Naive thymus-derived CD8-positive, alpha-beta T cell (primary cell): Measurements from ENCODE around the gene UNKL. TPM values are rescaled to one million over a fixed set of nuclear protein-coding genes. Genes with fewer than 3 reads are reported as not detected.

Source experiments
- ATAC-seq, 2 donors: fragments of 150-1000 bp; cut with Tn5 transposase in 1 of 2; sonication (Bioruptor Pico), chemical (Tn5 transposase) in 1 of 2; 1 replicate in 1 of 2; 2 replicates in 1 of 2; pipeline ENCODE4 v1.10.0; 2021; ENCODE audit warnings: mild to moderate bottlenecking in 2 of 2, moderate library complexity in 2 of 2
- POLR2A ChIA-PET: fragments of 350-600 bp; sonication (Branson Sonifier 250); formaldehyde crosslinking; loops from one replicate; lab custom pipeline; 2021; ENCODE audit warnings: antibody characterized with exemption; lab: Charles Lee
- DNase-seq, 10 donors: peaks; one replicate each; pipeline versions ENCODE4 v3.0.0 to v3.0.0-alpha.2; 2020 to 2022
- H3K27ac Mint-ChIP-seq, 10 donors: one replicate each; pipeline ENCODE4 v1.8.0; 2020 to 2022; ENCODE audit warnings: mild to moderate bottlenecking in 10 of 10, mixed read lengths in 10 of 10, moderate library complexity in 4 of 10, inconsistent platforms in 1 of 10
- H3K27me3 Mint-ChIP-seq, 5 donors: one replicate each; pipeline ENCODE4 v1.8.0; 2021 to 2022; ENCODE audit warnings: mixed read lengths in 5 of 5
- H3K36me3 Mint-ChIP-seq, 3 donors: one replicate each; pipeline ENCODE4 v1.8.0; 2020 to 2022; ENCODE audit warnings: mixed read lengths in 3 of 3, mild to moderate bottlenecking in 2 of 3, inconsistent platforms in 1 of 3
- H3K4me1 Mint-ChIP-seq, 4 donors: one replicate each; pipeline ENCODE4 v1.8.0; 2021 to 2022; ENCODE audit warnings: mixed read lengths in 4 of 4
- H3K4me3 Mint-ChIP-seq, 10 donors: one replicate each; pipeline ENCODE4 v1.8.0; 2020 to 2022; ENCODE audit warnings: mild to moderate bottlenecking in 10 of 10, mixed read lengths in 10 of 10, moderate library complexity in 6 of 10, inconsistent platforms in 1 of 10
- H3K9me3 Mint-ChIP-seq, 9 donors: one replicate each; pipeline ENCODE4 v1.8.0; 2020 to 2022; ENCODE audit warnings: mixed read lengths in 9 of 9, mild to moderate bottlenecking in 3 of 9, inconsistent platforms in 1 of 9, moderate library complexity in 1 of 9
- polyA plus RNA-seq, 3 donors: library from polyadenylated mRNA; unstranded; fragments of 300-500 nt; fragmentation: Illumina TruSeq; gene quantifications; one replicate each; pipeline ENCODE4 v1.2.3, GENCODE V29; 2021
- total RNA-seq, 8 experiments: library from RNA in 2 of 8; stranded (reverse) in 2 of 8; gene quantifications; one replicate each; pipeline ENCODE4 v1.2.3 and lab custom pipeline; 2021 to 2026

Gene UNKL
- total and polyA plus RNA-seq, 5 experiments from 2014 or later, result 8.3 to 151 (median 11.0) TPM

DNA sequence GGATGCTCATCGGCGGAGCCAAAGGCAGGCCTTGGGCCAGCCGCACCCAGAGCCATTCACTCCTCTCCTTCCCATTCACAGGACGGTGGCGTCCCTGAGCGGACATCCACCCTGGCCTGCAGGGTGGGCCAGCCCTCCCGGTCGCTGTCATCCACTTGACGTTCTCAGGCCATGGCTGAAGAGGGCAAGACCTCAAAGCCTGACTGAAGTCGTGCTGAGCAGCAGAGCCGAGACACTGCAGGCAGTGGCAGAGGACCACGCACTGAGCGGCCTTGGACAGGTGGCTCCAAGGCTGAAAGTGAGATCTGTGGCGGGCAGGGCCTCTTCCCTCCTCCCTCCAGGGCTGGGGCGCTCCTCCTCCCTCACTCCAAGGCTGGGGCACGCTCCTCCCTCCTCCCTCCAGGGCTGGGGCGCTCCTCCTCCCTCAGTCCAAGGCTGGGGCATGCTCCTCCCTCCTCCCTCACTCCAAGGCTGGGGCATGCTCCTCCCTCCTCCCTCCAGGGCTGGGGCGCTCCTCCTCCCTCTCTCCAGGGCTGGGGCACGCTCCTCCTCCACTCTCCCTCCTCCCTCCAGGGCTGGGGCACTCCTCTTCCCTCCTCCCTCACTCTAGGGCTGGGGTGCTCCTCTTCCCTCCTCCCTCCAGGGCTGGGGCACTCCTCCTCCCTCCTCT, 38.6 kb downstream of the UNKL start:
- peaks cover 0 to 22% (median 0%) of the 10 kb centered on the region in 3 donors for H3K36me3 Mint-ChIP-seq
- no peak for DNase-seq
- POLR2A ChIA-PET, result no interaction called here

GRCh38 chr16:1375298-1375640, 39.2 kb downstream of the UNKL start:
- Mint-ChIP-seq H3K4me3 (no peak overlapping the region), H3K9me3 (no peaks in the 10 kb centered on the region), H3K27me3 (no peaks in the 10 kb centered on the region), H3K27ac (peak overlapping the region in 1 of 10 donors; percentile 24), H3K36me3 (peaks cover 0 to 19% (median 0%) of the 10 kb centered on the region in 3 donors), H3K4me1 (peaks cover 11 to 23% (median 17%) of the 10 kb centered on the region in 4 donors)
- POLR2A ChIA-PET, result no interaction called here
- DNase-seq (no peak), ATAC-seq (no peak)

More for the DNA sequence above, 38.6 kb downstream of the UNKL start:
- ATAC-seq, result no peak
- Mint-ChIP-seq H3K27ac (peak overlapping the region in 2 of 10 donors; percentile 24), H3K4me1 (peaks cover 11 to 23% (median 18%) of the 10 kb centered on the region in 4 donors), H3K27me3 (no peaks in the 10 kb centered on the region), H3K4me3 (no peak overlapping the region), H3K9me3 (no peaks in the 10 kb centered on the region)

GRCh38 chr16:1374418-1375297, 39.8 kb downstream of the UNKL start:
- Mint-ChIP-seq H3K4me3 (no peak overlapping the region), H3K4me1 (peaks cover 8 to 17% (median 12%) of the 10 kb centered on the region in 4 donors), H3K27me3 (no peaks in the 10 kb centered on the region), H3K27ac (peak overlapping the region in 1 of 10 donors; percentile 36), H3K36me3 (peaks cover 0 to 19% (median 0%) of the 10 kb centered on the region in 3 donors), H3K9me3 (no peaks in the 10 kb centered on the region)
- POLR2A ChIA-PET, result no interaction called here
- DNase-seq (no peak), ATAC-seq (no peak)

DNA sequence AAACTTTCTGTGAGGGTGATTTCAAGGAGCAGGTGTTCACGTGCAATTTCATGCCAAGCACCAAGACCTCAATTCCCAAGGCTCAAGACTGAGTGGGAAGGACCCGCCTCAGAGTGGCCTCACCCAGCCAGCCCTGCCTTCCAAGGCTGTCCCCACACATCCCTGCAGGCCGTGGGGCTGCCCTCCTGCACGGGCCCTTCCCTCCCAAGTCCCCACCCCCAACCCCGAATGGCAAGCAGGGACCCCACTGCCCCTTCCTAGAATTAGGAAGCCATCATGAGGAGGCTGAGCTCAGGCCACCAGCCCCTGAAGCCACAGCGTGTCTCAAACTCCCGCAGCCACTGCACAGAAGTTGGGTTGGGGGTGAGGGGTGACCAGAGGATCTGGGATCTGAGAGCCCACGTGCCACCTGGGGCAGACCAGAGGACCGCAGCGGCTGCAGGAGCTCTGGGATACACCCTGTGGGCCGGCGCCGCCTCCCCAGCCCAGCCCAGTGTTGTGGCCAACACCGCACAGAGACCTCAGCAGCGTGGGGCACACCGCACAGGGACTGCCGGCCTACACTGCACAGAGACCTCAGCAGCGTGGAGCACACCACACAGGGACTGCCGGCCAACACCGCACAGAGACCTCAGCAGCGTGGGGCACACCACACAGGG, 42.1 kb downstream of the UNKL start:
- no peak overlapping the region for H3K27ac Mint-ChIP-seq
- H3K27me3 Mint-ChIP-seq, result no peaks in the 10 kb centered on the region
- peaks cover 0 to 25% (median 0%) of the 10 kb centered on the region in 3 donors for H3K36me3 Mint-ChIP-seq
- POLR2A ChIA-PET, result no interaction called here
- peaks cover 0 to 3% (median under 1%) of the 10 kb centered on the region in 4 donors for H3K4me1 Mint-ChIP-seq
- DNase-seq (no peak), ATAC-seq (no peak)
- no peaks in the 10 kb centered on the region for H3K9me3 Mint-ChIP-seq
- no peak overlapping the region for H3K4me3 Mint-ChIP-seq

DNA sequence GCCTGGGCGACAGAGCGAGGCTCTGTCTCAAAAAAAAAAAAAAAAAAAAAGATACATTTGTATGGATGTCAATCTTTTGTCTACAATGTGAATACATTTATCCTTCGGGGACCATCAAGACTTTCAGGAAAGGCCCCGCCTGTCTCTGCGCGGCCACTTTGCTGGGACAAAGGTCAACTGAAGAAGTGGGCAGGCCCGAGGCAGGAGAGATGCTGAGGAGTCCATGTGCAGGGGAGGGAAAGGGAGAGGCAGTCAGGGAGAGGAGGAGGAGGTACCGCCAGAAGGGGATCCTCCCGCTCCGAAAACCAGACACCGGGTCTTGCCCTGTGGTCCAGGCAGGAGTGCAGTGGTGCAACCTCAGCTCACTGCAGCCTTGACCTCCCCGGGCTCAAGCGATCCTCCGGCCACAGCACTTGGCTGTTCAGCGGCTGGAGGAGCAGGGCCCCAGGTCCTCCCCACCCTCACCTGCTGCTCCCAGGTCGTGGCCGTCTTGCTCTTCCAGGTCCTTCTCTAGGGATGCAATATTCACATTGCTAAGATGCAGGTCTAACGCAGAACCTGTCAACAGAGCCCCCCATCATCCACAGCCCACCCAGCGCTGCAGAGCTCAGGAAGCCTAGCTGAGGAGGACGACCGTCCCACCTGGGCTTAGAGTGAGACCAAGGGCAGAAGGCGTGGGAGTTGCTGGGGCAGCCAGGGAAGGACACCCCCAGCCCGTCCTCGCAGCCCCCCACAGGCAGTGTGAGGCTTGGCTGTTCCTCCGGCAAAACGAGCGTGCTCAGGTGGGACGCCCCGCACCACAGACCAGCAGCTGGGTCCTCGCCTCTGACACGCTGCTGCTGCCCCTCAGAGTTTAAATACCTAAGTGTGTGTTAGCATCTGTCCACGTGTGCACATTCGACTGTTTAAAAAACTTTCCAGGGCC, 43.2 kb downstream of the UNKL start:
- H3K27me3 Mint-ChIP-seq, result no peaks in the 10 kb centered on the region
- H3K4me3 Mint-ChIP-seq, result no peak overlapping the region
- DNase-seq (no peak), ATAC-seq (no peak)
- H3K36me3 Mint-ChIP-seq, result peaks cover 0 to 25% (median 0%) of the 10 kb centered on the region in 3 donors
- no peaks in the 10 kb centered on the region for H3K9me3 Mint-ChIP-seq
- POLR2A ChIA-PET, result no interaction called here
- H3K4me1 Mint-ChIP-seq, result peaks cover 0 to under 1% (median 0%) of the 10 kb centered on the region in 4 donors
- H3K27ac Mint-ChIP-seq, result no peak overlapping the region

GRCh38 chr16:1367486-1368174, 46.9 kb downstream of the UNKL start:
- Mint-ChIP-seq H3K27ac (peak overlapping the region in 1 of 10 donors; percentile 75), H3K4me1 (peaks cover 0 to 8% (median 2%) of the 10 kb centered on the region in 4 donors), H3K9me3 (no peaks in the 10 kb centered on the region), H3K27me3 (no peaks in the 10 kb centered on the region), H3K36me3 (peaks cover 0 to 49% (median 3%) of the 10 kb centered on the region in 3 donors), H3K4me3 (no peak overlapping the region)
- no peak for DNase-seq
- POLR2A ChIA-PET, result interaction anchor here (0.7 kb wide), 1 partner anchor 53 kb away, joined by 4 read pairs; no protein-coding TSS in a partner anchor
- ATAC-seq, result no peak

- H3K36me3 Mint-ChIP-seq, result peaks cover 0 to 49% (median 3%) of the 10 kb centered on the region in 3 donors
- H3K4me1 Mint-ChIP-seq, result peaks cover 0 to 8% (median 2%) of the 10 kb centered on the region in 4 donors
- no peak overlapping the region for H3K4me3 Mint-ChIP-seq
- H3K9me3 Mint-ChIP-seq, result no peaks in the 10 kb centered on the region
- ATAC-seq, result no peak
- POLR2A ChIA-PET, result interaction anchor here (0.6 kb wide), 1 partner anchor 560 kb away, joined by 3 read pairs; no protein-coding TSS in a partner anchor
- H3K27ac Mint-ChIP-seq, result no peak overlapping the region
- no peak for DNase-seq
- no peaks in the 10 kb centered on the region for H3K27me3 Mint-ChIP-seq
These were observed 47.7 kb downstream of the UNKL start for GRCh38 chr16:1366712-1367299.

DNA sequence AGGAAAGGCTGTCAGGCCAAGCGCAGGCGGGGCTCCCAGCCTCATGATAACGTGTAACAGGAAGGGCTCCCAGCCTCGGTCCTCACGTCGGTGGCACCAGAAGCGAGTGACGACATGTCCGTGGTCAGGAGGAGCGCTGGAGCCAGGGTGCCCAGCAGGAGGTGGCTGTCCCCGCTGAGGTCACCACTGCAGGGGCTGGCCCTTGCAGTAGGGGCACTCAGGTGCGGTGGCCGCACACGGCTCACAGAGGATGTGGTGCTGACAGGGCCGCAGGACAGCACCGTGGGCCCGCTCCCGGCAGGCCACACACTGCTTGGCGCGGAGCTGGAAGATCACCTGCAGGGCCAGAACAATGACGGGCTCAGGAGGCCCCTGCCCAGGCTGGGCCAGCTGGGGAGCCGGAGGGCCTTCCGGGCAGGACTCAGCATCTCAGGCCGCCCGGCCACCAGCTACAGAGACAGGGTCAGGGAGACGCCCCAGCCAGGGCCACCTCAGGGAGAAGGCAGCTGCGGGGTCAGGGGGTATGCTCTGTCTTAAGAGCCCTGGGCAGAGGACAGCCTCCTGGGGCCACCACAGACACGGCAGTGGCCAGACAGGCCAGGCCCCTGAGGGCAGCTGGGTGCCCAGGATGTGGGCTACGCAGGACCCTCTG, 48.3 kb downstream of the UNKL start:
- Mint-ChIP-seq H3K9me3 (no peaks in the 10 kb centered on the region), H3K36me3 (peaks cover 0 to 51% (median 3%) of the 10 kb centered on the region in 3 donors), H3K4me1 (peaks cover 0 to 8% (median 2%) of the 10 kb centered on the region in 4 donors), H3K27me3 (no peaks in the 10 kb centered on the region), H3K4me3 (no peak overlapping the region), H3K27ac (peak overlapping the region in 1 of 10 donors; percentile 28)
- no peak for ATAC-seq
- POLR2A ChIA-PET, result interaction anchor here (0.6 kb wide), 1 partner anchor 559 kb away, joined by 3 read pairs; no protein-coding TSS in a partner anchor
- no peak for DNase-seq

- peaks cover 0 to 8% (median 3%) of the 10 kb centered on the region in 4 donors for H3K4me1 Mint-ChIP-seq
- ATAC-seq (no peak), DNase-seq (no peak)
- peaks cover 0 to 55% (median 3%) of the 10 kb centered on the region in 3 donors for H3K36me3 Mint-ChIP-seq
- POLR2A ChIA-PET, result interaction anchor here (1.1 to 1.2 kb wide), 2 partner anchors 11 to 68 kb away, joined by 3 to 4 read pairs; no protein-coding TSS in a partner anchor
- no peaks in the 10 kb centered on the region for H3K27me3 Mint-ChIP-seq
- no peaks in the 10 kb centered on the region for H3K9me3 Mint-ChIP-seq
- H3K27ac Mint-ChIP-seq, result no peak overlapping the region
- H3K4me3 Mint-ChIP-seq, result no peak overlapping the region
These were observed 50.0 kb downstream of the UNKL start for GRCh38 chr16:1364510-1364909.

DNA sequence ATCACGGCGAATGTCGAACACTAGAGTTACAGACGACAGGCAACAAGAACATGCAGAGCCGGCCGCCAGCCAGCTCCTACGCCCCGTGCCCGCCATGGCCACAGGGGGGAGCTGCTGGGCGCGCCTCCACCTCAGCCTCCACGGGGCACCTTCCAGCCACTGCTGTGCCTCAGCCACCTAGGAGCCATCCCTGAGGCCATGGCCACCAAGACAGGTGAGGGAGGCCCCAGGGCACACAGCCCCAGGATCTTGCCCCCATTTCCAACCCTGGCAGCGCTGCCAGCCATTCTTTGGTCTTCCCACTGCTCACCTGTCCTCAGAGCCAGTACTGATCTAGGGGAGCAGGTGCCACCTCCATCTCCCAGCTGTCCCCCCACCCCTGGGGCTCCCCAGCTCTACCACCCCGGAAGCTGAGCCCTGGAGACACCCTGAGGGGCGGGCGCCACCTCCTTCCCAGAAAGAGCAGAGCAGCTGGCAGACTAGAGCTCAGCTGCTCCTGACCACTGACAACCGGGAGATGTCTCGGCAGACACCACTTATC, 50.9 kb downstream of the UNKL start:
- Mint-ChIP-seq H3K27ac (peak overlapping the region in 4 of 10 donors; percentile 49 to 84 (median 55)), H3K4me1 (peaks cover 0 to 9% (median 3%) of the 10 kb centered on the region in 4 donors), H3K9me3 (no peaks in the 10 kb centered on the region), H3K27me3 (no peaks in the 10 kb centered on the region), H3K4me3 (no peak overlapping the region), H3K36me3 (peaks cover 0 to 56% (median 3%) of the 10 kb centered on the region in 3 donors)
- ATAC-seq (peak; percentile 95 to 98), DNase-seq (peak; percentile 45 to 77 (median 66))
- POLR2A ChIA-PET, result interaction anchor here (0.6 to 1.2 kb wide), 4 partner anchors 10 to 896 kb away, joined by 3 to 4 read pairs (median 4); no protein-coding TSS in a partner anchor
